PFSK-1 (cell line): ENCODE results near the gene STARD13.

Source experiments
- FOXP2 ChIP-seq: optimal IDR thresholded peaks from 2 replicates; pipeline ENCODE3; 2011; ENCODE audit warnings: borderline replicate concordance, control low read depth, inconsistent platforms; ENCODE audit not compliant: insufficient read depth; ENCODE audit errors: extremely low read length, extremely low read depth
- POLR2AphosphoS5 ChIP-seq: IDR thresholded peaks from 2 replicates; pipeline ENCODE4 v1.6.1; 2012; ENCODE audit warnings: low read depth, mild to moderate bottlenecking, control low read depth, low read length, moderate library complexity
- REST ChIP-seq, 2 experiments: IDR thresholded peaks; 2 replicates each; pipeline versions ENCODE4 v1.6.1 to v1.8.0; 2011 to 2012; ENCODE audit warnings: low read depth in 2 of 2, low read length in 2 of 2, control low read depth in 1 of 2, inconsistent platforms in 1 of 2, mild to moderate bottlenecking in 1 of 2, moderate library complexity in 1 of 2; ENCODE audit not compliant: insufficient read depth in 1 of 2
- SIN3A ChIP-seq: IDR thresholded peaks from 2 replicates; pipeline ENCODE4 v1.6.1; 2012; ENCODE audit warnings: mild to moderate bottlenecking, low read length, moderate library complexity, borderline replicate concordance; ENCODE audit not compliant: insufficient read depth
- TAF1 ChIP-seq: IDR thresholded peaks from 2 replicates; pipeline ENCODE4 v1.6.1; 2012; ENCODE audit warnings: low read length, control low read depth, borderline replicate concordance; ENCODE audit not compliant: insufficient read depth

- no peak for TF ChIP-seq REST (IDR thresholded peaks at IDR 0.05; ENCODE audit: insufficient read depth in 1 of 2, low read depth in 2 of 2, low read length in 2 of 2)
- no peak for TF ChIP-seq POLR2AphosphoS5
- no peak for TF ChIP-seq SIN3A
- TF ChIP-seq TAF1 = no peak
- TF ChIP-seq FOXP2 = no peak
Measured at GRCh38 chr13:33318037-33318436, 32.5 kb upstream of the STARD13 start.
